Kasumi-1 (cell line): ENCODE results near the gene ADAM23.

Source experiments
- DNase-seq, 2 experiments: peaks; one replicate each; lab custom pipeline; 2025; lab: John Stamatoyannopoulos, UW

Gene ADAM23

DNA sequence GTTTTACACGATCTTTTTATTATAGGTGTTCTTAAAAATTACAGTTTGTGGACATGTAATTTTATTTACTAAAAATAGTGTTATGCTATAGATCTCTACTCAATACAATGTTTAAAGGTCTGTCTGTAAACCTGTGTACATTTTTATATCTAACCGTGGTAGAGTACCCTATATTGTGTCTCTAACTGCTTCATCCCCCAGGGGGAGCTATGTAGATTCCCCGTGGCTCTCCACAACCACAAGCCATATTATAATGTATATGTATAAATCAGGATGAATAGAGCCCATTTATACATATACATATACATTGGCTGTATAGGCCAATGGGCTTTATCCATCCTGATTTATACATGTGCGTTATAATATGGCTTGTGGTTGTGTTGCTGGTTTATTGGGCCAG is 59.4 kb downstream of the ADAM23 start:
- no peak for DNase-seq

DNA sequence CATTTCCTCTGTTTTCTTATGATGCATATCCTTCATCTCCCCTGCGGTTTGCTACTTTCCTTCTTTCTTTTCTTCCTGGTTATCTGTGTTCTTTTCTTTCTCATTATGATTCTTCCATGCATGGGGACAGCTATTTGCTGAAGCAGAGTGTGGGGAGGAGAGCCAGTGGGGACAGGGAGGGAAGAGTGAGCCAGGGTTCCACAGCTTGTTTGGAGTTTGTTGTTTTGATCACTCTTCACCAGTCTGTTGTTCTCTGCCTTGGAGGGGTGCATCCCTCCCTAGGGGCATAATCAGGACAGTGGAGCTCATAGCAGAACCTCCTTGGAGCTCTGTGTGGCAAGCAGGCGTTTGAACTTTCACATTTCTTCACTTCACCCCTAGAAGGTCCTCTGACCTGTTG is 68.0 kb downstream of the ADAM23 start:
- DNase-seq: no peak

DNA sequence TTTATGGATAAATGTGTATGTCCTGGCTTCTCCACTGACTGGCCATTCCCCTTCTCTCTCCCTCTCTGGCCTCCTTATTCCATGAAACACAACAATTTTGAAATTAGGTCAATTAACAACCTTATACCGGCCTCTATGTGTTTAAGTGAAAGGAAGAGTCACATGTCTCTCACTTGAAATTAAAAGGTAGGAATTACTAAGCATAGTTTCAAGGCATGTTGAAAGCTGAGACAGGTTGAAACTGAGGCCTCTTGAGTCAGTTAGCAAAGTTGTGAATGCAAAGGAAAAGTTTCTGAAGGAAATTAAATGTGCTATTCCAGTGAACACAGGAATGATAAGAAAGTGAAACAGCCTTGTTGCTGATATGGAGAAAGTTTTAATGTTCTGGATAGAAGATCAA is 69.7 kb downstream of the ADAM23 start:
- DNase-seq: no peak

DNA sequence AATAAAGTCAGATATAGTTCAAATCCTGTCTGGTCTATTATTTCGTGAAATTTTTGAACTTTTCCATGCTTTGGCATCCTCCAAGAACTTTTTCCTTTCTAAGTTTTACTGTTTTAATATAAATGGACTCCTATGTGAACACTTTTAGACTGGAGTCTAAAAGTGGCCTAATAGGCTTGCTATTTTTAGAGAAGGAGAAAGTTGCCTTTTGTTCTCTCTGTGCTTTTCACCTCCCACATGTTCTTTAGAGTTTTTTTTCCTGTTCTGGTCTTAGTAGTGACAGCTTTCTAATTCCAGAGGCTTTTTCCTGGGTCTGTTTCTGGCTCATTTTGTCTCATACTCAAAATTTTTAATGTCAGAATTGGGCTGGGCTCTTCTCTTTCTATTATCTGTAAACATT is 72.2 kb downstream of the ADAM23 start:
- DNase-seq: no peak

DNA sequence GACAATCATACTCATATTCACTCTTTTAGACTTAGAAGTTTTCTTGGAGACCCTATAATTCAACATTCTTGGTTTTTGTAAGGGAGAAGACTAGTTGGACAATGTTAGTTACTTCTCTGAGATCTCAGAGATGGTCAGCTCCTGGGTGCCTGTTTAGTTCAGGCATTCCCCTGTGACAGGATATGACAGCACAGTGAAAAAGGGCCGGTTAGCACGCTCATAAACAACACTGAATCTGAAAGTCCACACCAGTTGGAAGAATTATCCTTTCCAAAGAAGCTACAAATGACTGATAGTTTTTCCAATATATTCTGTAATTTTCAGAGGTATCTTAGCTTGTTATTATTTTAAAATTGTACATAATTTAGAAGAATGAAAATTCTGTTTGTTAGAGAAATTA is 75.7 kb downstream of the ADAM23 start:
- no peak for DNase-seq

DNA sequence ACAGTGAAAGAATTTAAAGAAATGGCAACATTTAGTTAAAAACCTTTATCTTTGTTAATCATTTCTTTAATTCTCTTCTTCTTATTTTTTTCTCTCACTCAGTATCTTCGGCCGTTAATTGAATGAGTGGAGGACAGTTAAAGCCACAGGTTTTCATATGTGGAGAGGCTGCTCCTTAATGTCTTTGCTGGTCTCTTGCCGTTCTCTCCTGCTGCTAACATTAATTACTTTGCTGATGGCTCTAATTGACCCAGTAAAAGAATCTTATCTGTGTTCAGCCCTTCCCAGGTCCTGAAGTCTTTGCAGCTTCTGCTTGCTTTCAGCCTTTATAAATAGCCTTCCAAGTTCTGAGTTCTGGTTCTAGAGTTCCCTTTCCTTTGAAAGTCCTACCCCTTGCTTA is 77.1 kb downstream of the ADAM23 start:
- no peak for DNase-seq

DNA sequence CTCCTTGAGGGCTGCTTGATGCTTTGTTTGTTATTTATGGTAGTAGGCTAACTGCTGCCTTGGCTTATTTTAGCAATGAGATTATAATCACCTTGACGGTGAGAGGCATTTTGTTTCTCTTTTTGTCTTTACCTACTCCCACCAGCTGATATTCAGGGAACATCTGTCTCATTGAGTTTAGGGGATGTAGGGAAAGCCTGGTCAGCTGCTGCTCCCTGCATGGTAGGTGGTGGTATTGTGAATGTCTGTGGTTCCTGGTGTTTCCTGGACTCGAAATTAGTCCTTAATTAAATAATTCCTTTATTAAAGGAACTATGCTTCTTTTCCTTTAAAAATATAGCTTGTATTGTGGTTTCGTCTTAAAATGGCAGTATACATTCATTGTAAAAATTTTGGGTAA is 77.8 kb downstream of the ADAM23 start:
- DNase-seq: no peak

DNA sequence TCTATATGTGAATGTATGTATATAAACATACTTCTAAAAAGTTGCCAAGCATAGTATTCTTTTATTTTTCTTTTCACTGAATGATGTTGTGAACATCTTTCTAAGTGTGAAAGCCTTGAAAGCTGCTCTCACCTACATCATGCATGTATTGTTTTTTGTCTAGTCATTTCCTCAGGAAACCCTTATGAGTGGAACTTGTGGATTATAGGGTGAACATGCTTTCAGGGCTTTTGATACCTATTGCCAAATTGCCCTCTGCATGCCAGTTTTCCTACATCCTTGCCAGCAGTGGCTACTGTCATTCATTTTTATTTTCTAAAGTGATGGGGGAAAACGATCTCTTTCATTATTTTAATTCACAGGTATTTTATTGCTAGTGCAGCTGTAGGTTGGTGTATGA is 78.3 kb downstream of the ADAM23 start:
- DNase-seq: no peak

DNA sequence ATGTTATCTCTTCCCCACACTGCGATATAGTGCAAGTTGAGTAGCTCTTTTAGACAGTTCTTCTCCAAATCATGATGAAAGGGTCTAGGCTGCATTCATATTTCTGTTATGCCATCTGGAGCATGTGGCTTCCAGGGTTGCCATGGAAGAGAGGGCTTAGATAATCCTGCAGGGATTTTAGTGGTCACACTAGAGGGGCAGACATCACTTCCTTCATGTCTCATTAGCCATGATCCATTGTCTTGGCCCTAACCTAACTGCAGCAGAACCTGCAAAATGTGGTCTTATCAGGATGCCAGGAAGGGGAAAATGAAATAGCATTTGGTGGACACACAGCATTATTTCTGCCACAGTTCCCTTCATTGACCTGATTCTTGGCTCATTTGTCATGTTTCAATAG is 83.1 kb downstream of the ADAM23 start:
- DNase-seq: no peak

DNA sequence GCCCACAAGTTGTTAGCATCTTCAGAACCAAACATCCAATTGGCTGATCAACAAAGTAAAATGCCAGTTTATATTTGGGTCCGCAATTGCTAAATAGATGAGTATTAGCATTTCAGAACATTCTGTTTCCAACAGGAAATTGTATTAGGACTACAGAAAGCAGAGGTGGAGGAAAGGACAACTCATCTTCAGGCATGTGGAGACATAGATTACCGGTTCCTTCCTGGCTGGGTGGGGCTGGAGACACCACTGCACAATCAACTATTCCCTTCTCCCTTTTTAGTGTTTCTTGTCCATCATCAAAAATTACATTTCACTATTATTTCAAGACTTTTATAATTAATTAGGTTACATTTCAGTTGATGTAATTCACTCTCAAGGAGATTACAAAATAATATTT is 83.8 kb downstream of the ADAM23 start:
- no peak for DNase-seq

DNA sequence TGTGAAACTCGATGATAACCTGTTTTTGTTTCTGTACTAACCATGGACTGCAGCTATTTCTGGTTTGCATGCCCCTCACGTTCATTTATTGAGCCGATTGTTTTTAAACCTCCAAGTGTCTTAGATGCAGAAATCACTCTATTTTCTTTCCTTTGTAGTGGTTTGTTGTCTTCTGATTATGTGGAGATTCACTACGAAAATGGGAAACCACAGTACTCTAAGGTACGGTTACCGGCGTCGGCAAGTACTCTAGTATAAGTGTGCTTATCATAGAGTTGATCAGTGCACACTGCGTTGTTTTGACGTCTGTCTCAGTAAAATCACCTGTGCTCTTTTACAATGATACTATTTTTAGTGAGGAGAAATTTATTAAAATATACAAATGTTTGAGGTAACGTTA is 87.4 kb downstream of the ADAM23 start:
- no peak for DNase-seq

DNA sequence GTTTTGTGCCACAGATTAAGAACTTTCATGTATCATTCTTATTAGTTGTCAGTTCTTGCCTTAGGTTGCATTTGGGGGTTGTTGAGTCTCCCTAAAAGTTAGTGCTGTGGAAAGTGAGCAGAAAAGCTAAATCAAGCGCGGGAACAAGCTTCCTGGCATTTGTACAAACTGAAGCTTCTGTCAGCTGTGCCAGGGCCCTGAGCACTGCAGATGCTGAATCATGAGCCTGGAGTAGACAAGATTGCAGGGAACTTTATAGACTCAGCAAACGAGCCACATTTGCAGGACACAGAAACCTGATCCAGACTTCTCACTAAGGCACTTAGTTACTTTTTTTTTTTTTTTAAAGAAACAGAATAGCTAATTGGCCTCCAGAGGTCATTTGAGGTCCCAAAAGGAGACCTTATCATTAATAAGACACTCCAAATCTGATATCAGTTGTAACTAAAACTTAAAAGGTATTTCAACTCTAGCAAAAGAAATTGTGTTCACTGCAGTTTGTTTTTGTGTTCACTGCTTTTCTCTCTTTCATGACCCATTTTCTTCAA is 88.7 kb downstream of the ADAM23 start:
- no peak for DNase-seq

DNA sequence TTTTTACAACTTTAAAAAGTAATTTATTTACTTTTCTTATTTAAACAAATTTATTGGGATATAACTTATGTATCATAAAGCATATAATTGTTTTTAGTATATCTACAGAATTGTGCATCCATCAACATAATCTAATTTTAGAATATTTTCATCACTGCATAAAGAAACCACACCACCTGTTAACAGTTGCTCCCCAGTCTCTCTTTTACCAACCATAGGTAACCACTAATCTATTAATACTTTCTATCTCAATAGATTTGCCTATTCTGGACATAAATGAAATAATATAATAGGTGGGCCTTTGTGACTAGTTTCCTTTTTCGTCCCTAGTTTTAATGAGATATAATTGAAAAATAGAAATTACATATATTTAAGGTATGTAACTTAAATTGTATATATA is 90.6 kb downstream of the ADAM23 start:
- DNase-seq: no peak

DNA sequence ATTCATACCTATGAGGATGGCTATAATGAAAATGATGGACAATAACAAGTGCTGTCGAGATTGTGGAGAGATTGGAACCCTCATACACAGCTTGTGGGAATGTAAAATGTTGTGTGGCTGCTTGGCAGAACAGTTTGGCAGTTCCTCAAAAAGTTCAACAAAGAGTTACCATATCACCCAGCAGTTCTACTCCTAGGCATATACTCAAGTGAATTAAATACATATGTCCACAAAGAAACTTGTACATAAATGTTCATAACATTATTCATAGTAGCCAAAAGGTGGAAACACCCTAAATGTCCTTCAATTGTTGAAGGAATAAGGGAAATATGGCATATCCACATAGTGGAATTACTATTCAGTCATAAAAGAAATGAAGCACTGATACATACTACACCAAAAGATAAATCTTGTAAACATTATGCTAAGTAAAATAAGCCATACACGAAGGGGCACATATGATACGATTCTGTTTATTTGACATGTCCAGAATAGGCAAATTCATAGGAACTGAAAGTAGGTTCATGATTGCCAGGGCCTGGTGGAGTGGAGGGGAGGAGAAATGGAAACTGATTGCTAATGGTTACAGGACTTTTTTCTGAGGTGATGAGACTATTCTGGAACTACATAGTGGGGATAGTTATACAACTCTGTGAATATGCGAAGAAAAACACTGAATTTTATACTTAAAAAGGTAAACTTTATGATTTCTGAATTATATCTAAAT is 92.1 kb downstream of the ADAM23 start:
- no peak for DNase-seq

DNA sequence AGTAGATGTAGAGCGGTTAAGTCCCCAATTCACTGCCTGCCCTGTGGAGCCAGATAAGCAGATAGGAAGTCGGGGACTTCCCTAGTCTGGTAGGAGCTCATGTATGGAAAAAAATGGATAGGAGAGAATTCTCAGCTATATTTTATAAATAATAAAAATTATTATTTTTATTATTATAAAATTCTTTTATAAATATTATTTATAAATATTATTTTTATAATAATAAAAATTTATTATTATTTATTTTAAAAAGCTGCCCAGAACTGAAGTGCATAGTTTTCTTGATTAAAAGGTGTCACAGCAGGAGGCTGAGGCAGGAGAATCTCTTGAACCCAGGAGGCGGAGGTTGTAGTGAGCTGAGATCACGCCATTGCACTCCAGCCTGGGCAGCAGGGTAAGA is 97.4 kb downstream of the ADAM23 start:
- DNase-seq: no peak

DNA sequence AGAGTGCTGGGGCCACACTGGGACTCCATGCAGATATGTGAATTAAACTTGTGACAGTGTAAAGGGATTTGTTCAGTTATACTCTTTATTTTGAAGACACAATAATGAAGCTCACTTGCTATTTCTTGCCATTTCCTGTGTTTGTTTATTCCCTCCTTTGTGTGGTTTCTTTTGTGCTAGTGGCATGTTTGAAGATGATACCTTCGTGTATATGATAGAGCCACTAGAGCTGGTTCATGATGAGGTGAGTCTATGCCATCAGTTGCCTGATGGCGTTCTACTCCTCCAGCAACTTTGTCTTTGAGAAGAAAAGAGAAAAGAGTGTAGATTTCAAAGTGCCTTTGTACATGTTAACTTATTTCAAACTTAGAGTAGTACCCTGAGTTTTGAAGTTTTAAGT is 99.7 kb downstream of the ADAM23 start:
- DNase-seq: no peak

DNA sequence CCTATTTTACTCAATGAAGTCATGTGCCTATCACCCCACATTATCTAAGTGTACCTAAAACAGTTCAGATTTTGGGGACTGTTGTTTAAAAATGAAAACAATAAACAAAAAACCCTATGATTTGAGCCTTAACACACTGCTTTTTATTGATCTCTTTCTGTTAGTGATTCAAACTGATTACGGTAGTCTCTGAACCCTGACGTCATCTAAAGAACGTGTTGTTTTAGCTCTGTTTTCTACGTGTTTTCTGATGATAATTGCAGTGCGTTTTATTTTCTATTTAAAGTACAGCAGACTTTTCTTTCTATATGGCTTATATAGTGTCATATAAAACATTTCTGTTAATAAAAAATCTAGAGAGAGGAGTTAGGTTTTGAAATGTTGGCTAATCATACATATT is 105.1 kb downstream of the ADAM23 start:
- no peak for DNase-seq

DNA sequence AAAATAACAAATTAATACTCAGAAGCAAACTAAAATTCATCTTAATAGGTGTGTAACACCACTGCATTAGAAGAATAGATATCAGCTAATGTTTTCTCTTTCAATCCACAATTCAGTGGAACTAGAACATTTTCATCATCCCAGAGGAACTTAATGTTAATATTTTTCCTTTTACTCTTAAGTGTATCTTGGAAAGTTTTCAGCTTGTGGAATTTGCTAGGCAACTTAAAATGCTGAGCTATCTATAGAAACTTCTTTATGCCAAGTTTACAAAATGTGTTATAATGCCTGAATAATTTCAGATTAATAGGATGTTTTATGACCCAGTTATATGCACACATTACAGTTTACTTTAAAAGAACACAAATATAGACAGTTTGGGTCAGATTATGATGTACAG is 112.4 kb downstream of the ADAM23 start:
- no peak for DNase-seq

DNA sequence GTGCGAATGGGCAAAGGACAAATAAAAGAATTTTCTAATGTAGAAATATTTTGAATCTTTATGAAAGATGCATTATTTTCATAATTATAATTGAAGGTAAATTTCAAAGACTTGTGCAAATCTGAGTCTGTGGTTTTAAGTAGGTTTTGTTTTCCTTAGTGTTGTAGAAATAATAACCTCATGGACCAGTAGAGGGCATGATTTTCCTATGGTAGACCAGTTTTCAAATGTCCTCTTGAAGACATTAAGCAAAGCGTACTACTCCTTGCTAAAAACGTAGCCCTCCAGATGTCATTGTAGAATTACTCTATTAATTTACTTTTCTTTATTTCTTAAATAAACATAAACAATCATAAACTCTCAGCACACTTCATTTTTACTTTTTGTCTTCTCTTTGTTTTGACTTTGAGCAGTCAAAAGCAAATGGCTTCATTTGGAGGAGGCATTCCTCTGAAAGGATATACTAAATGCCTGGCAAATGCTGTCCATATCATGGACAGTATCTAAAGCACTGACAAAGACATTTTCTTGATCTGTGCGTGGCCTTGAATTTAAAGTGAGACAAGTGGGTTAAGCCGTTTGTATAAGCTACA is 113.1 kb downstream of the ADAM23 start:
- peak; percentile 2 to 33 for DNase-seq

DNA sequence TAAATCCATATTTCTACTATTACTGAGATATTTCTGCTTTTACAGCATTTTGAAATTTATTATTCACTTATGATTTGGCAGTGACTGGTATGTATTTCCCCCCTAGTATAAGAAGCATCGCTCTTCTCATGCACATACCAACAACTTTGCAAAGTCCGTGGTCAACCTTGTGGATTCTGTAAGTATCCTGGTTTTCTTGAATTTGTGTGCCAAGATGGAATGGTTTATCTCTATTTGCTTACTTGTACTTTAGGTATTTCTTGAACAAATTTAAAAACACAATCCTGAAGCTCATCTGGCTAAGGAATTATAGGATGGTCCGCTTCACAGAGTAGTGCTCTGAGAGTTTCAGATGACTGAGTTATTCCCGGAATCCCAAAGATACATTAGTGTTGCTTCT is 114.0 kb downstream of the ADAM23 start:
- DNase-seq: no peak

DNA sequence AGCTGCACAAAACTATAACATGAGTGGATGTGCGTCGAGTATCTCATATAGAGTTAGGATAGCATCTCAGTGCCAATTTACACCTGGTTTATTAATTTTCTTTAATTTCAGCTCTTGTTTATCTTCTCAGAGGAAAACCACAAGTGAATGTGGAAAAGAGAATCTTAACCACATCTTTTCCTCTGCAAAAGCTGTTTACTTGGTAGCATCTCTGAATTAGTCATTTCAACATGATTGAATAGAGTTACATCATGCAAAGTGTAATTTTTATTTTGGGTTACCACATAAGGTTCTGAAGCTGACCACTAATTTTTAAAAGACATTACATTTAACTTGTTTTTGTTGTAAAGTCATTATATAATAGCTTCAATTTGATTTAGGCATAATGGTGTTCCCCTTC is 115.2 kb downstream of the ADAM23 start:
- DNase-seq: no peak

DNA sequence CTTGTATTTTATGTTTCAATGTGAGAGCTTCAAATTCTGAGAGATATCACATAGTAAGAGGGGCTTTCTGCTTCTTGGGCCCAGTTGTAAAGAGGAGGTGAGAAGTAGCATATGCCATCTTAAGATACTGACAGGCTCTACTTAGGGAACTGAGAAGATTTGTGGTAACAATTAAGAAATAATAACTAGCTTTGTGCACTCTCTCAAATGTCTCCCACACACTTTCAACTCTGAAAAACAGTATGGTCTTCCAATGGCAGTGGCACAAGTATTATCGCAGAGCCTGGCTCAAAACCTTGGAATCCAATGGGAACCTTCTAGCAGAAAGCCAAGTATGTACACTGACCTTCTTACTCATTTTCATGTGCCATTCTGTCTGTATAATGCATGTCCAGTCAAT is 118.6 kb downstream of the ADAM23 start:
- DNase-seq: no peak

DNA sequence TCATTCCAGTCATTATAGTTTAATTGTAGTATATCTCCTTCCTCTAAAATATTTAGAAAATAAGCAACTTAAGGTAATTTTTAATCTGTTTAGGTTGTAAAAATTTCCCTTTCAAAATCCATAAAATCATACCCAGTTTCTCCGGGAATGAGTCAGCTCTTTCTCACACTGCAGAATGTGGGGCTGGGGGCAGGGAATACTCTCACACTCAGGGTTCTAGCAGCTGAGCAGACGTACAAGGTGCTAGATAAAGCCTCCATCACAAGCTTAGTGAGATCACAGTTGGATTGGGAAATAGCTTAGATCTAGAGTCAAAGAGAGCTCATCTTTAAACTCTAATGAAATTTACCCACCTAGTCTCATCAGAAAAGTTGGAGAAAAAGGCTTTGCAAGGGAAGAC is 119.0 kb downstream of the ADAM23 start:
- no peak for DNase-seq

DNA sequence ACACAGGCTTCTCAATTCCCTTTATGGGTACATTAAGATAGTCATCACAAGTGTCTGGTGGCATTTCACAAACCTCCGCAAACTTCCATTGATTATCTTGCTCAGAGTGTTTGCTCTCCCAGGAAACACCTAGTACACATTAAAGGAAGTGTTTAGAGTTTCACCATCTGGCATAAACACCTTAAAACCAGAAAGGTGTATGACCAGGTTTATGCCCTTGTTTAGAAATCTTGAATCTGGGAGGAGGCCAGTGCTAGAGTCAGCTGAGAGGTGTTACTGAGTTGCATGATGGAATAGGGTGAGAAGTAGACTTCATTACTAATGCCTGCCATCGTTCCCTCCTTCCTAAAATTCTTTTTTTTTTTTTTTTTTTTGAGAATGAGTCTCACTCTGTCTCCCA is 120.0 kb downstream of the ADAM23 start:
- no peak for DNase-seq
